ENCODE data around the gene STOML1. TPM values are rescaled to one million over a fixed set of nuclear protein-coding genes. Genes with fewer than 3 reads are reported as not detected.
A peak's percentile ranks its signal among the peaks of the same experiment; 100 is the strongest.
"Not testable (repeated sequence)": the region's sequence is repeated elsewhere in the genome, so short reads cannot be mapped to it uniquely, and the experiment has no call there.

Gene STOML1
- total RNA-seq, 1 donor, result 14.1 TPM

- H3K4me2 ChIP-seq (ENCODE audit: insufficient read depth, low read length), result peak overlapping the region; percentile 68
- H3K4me1 ChIP-seq (ENCODE audit: insufficient read depth, low read length), result peaks cover 65% of the 10 kb centered on the region
- H3K4me3 ChIP-seq (ENCODE audit: insufficient read depth, low read length), result peak overlapping the region; percentile 40
- peaks cover 47% of the 10 kb centered on the region for H3K36me3 ChIP-seq (ENCODE audit: insufficient read depth, low read length)
- no peaks in the 10 kb centered on the region for H3K27me3 ChIP-seq (ENCODE audit: insufficient read depth, low read length)
- peak; percentile 90 for DNase-seq (ENCODE audit: insufficient read length, low spot score, missing footprints)
- no peak for TF ChIP-seq CTCF (IDR thresholded peaks at IDR 0.05; ENCODE audit: extremely low read depth, low read depth, low read length)
- no peaks in the 10 kb centered on the region for H3K9me3 ChIP-seq (ENCODE audit: low read depth, low read length)
- peak overlapping the region; percentile 96 for H3K27ac ChIP-seq (ENCODE audit: low read depth, low read length)
- peaks cover 23% of the 10 kb centered on the region for H4K20me1 ChIP-seq (ENCODE audit: insufficient read depth, low read length)
- H2AFZ ChIP-seq (ENCODE audit: low read length), result no peak overlapping the region
- H3K79me2 ChIP-seq (ENCODE audit: insufficient read depth, low read length), result peaks cover 99% of the 10 kb centered on the region
Observed at GRCh38 chr15:73940061-73940981, 51.8 kb downstream of the STOML1 start.

- no peak for TF ChIP-seq CTCF (IDR thresholded peaks at IDR 0.05; ENCODE audit: extremely low read depth, low read depth, low read length)
- no peak overlapping the region for H2AFZ ChIP-seq (ENCODE audit: low read length)
- peaks cover 74% of the 10 kb centered on the region for H3K4me1 ChIP-seq (ENCODE audit: insufficient read depth, low read length)
- no peaks in the 10 kb centered on the region for H3K27me3 ChIP-seq (ENCODE audit: insufficient read depth, low read length)
- no peak overlapping the region for H3K4me3 ChIP-seq (ENCODE audit: insufficient read depth, low read length)
- H4K20me1 ChIP-seq (ENCODE audit: insufficient read depth, low read length), result peaks cover 27% of the 10 kb centered on the region
- no peaks in the 10 kb centered on the region for H3K9me3 ChIP-seq (ENCODE audit: low read depth, low read length)
- H3K27ac ChIP-seq (ENCODE audit: low read depth, low read length), result peak overlapping the region; percentile 96
- H3K79me2 ChIP-seq (ENCODE audit: insufficient read depth, low read length), result peaks cover 99% of the 10 kb centered on the region
- DNase-seq (ENCODE audit: insufficient read length, low spot score, missing footprints), result peak; percentile 68
- peaks cover 43% of the 10 kb centered on the region for H3K36me3 ChIP-seq (ENCODE audit: insufficient read depth, low read length)
- peak overlapping the region; percentile 4 for H3K4me2 ChIP-seq (ENCODE audit: insufficient read depth, low read length)
Observed at GRCh38 chr15:73939138-73939537, 53.0 kb downstream of the STOML1 start.

GRCh38 chr15:73938516-73938915 is 53.6 kb downstream of the STOML1 start:
- H3K4me2 ChIP-seq (ENCODE audit: insufficient read depth, low read length), result peak overlapping the region; percentile 4
- peaks cover 79% of the 10 kb centered on the region for H3K4me1 ChIP-seq (ENCODE audit: insufficient read depth, low read length)
- peaks cover 42% of the 10 kb centered on the region for H3K36me3 ChIP-seq (ENCODE audit: insufficient read depth, low read length)
- not testable (repeated sequence) for H3K27me3 ChIP-seq (ENCODE audit: insufficient read depth, low read length); H3K9me3 ChIP-seq (ENCODE audit: low read depth, low read length); H3K4me3 ChIP-seq (ENCODE audit: insufficient read depth, low read length); DNase-seq (ENCODE audit: insufficient read length, low spot score, missing footprints); H2AFZ ChIP-seq (ENCODE audit: low read length)
- H3K27ac ChIP-seq (ENCODE audit: low read depth, low read length), result peak overlapping the region; percentile 96
- H3K79me2 ChIP-seq (ENCODE audit: insufficient read depth, low read length), result peaks cover 99% of the 10 kb centered on the region
- H4K20me1 ChIP-seq (ENCODE audit: insufficient read depth, low read length), result peaks cover 34% of the 10 kb centered on the region

GRCh38 chr15:73937726-73938125 is 54.4 kb downstream of the STOML1 start:
- peaks cover 75% of the 10 kb centered on the region for H3K4me1 ChIP-seq (ENCODE audit: insufficient read depth, low read length)

More at GRCh38 chr15:73937726-73938125, 54.4 kb downstream of the STOML1 start:
- H3K4me2 ChIP-seq (ENCODE audit: insufficient read depth, low read length), result no peak overlapping the region
- peaks cover 99% of the 10 kb centered on the region for H3K79me2 ChIP-seq (ENCODE audit: insufficient read depth, low read length)
- H2AFZ ChIP-seq (ENCODE audit: low read length), result no peak overlapping the region
- H3K27me3 ChIP-seq (ENCODE audit: insufficient read depth, low read length), result no peaks in the 10 kb centered on the region
- H3K4me3 ChIP-seq (ENCODE audit: insufficient read depth, low read length), result no peak overlapping the region
- H4K20me1 ChIP-seq (ENCODE audit: insufficient read depth, low read length), result peaks cover 41% of the 10 kb centered on the region
- no peak for TF ChIP-seq CTCF (IDR thresholded peaks at IDR 0.05; ENCODE audit: extremely low read depth, low read depth, low read length)
- no peaks in the 10 kb centered on the region for H3K9me3 ChIP-seq (ENCODE audit: low read depth, low read length)
- DNase-seq (ENCODE audit: insufficient read length, low spot score, missing footprints), result no peak
- H3K36me3 ChIP-seq (ENCODE audit: insufficient read depth, low read length), result peaks cover 44% of the 10 kb centered on the region
- no peak overlapping the region for H3K27ac ChIP-seq (ENCODE audit: low read depth, low read length)
